HEK293 (cell line): ENCODE data around the gene TRIM3.

Source experiments
- HOXA7 ChIP-seq: sonication (generic); formaldehyde crosslinking; IDR thresholded peaks from 2 replicates; pipeline ENCODE4 v1.8.1; 2022; ENCODE audit warnings: missing genetic modification reagents, borderline replicate concordance
- MZF1 ChIP-seq: fragments of 450-650 bp; formaldehyde crosslinking; IDR thresholded peaks from 2 replicates; pipeline ENCODE4 v1.5.1; 2017; ENCODE audit warnings: missing biosample characterization, missing genetic modification characterization, borderline replicate concordance
- OVOL3 ChIP-seq: fragments of 450-650 bp; formaldehyde crosslinking; IDR thresholded peaks from 2 replicates; pipeline ENCODE4 v1.5.1; 2016; ENCODE audit warnings: missing biosample characterization, missing genetic modification characterization
- ZNF404 ChIP-seq: fragments of 450-650 bp; formaldehyde crosslinking; IDR thresholded peaks from 2 replicates; pipeline ENCODE4 v1.5.1; 2017; ENCODE audit warnings: missing biosample characterization, missing genetic modification characterization
- ZSCAN23 ChIP-seq: fragments of 450-650 bp; formaldehyde crosslinking; IDR thresholded peaks from 2 replicates; pipeline ENCODE4 v1.5.1; 2016; ENCODE audit warnings: missing biosample characterization, missing genetic modification characterization
- TF ChIP-seq, protein P1 (sequence below): fragments of 450-650 bp; formaldehyde crosslinking; IDR thresholded peaks from 2 replicates; pipeline ENCODE4 v1.5.1; 2017; ENCODE audit warnings: missing biosample characterization, missing genetic modification characterization
- TF ChIP-seq, protein P2 (sequence below): fragments of 450-650 bp; formaldehyde crosslinking; IDR thresholded peaks from 2 replicates; pipeline ENCODE4 v1.5.1; 2016; ENCODE audit warnings: missing biosample characterization, missing genetic modification characterization
- TF ChIP-seq, protein P3 (sequence below): fragments of 450-650 bp; formaldehyde crosslinking; IDR thresholded peaks from 2 replicates; pipeline ENCODE4 v1.5.1; 2016; ENCODE audit warnings: missing biosample characterization, missing genetic modification characterization
- TF ChIP-seq, protein P4 (sequence below): fragments of 450-650 bp; formaldehyde crosslinking; IDR thresholded peaks from 2 replicates; pipeline ENCODE4 v1.5.1; 2016; ENCODE audit warnings: missing biosample characterization, missing genetic modification characterization

DNA sequence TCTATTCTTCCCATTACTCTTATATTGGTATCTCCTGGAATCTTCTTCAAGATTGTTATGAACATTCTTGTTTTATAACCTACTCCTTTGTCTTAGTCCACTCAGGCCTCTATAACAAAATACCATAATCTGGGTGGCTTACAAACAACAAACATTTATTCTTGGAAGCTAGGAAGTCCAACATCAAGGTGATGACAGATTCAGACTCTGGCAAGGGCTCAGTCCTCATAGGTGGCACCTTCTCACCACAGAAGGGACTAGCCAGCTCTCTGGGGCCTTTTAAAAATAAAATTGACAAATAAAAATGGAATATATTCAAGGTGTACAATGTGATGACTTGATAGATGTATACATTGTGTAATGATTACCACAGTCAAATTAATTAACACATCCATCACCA, 43.1 kb upstream of the TRIM3 start:
- TF ChIP-seq MZF1, result no peak
- no peak for TF ChIP-seq ZSCAN23 (tag by site-specific recombination)
- TF ChIP-seq, protein P1, sequence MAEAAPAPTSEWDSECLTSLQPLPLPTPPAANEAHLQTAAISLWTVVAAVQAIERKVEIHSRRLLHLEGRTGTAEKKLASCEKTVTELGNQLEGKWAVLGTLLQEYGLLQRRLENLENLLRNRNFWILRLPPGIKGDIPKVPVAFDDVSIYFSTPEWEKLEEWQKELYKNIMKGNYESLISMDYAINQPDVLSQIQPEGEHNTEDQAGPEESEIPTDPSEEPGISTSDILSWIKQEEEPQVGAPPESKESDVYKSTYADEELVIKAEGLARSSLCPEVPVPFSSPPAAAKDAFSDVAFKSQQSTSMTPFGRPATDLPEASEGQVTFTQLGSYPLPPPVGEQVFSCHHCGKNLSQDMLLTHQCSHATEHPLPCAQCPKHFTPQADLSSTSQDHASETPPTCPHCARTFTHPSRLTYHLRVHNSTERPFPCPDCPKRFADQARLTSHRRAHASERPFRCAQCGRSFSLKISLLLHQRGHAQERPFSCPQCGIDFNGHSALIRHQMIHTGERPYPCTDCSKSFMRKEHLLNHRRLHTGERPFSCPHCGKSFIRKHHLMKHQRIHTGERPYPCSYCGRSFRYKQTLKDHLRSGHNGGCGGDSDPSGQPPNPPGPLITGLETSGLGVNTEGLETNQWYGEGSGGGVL (tag by site-specific recombination), result no peak
- TF ChIP-seq, protein P2, sequence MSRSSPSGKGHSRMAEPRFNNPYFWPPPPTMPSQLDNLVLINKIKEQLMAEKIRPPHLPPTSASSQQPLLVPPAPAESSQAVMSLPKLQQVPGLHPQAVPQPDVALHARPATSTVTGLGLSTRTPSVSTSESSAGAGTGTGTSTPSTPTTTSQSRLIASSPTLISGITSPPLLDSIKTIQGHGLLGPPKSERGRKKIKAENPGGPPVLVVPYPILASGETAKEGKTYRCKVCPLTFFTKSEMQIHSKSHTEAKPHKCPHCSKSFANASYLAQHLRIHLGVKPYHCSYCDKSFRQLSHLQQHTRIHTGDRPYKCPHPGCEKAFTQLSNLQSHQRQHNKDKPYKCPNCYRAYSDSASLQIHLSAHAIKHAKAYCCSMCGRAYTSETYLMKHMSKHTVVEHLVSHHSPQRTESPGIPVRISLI (tag by site-specific recombination), result no peak
- TF ChIP-seq, protein P3, sequence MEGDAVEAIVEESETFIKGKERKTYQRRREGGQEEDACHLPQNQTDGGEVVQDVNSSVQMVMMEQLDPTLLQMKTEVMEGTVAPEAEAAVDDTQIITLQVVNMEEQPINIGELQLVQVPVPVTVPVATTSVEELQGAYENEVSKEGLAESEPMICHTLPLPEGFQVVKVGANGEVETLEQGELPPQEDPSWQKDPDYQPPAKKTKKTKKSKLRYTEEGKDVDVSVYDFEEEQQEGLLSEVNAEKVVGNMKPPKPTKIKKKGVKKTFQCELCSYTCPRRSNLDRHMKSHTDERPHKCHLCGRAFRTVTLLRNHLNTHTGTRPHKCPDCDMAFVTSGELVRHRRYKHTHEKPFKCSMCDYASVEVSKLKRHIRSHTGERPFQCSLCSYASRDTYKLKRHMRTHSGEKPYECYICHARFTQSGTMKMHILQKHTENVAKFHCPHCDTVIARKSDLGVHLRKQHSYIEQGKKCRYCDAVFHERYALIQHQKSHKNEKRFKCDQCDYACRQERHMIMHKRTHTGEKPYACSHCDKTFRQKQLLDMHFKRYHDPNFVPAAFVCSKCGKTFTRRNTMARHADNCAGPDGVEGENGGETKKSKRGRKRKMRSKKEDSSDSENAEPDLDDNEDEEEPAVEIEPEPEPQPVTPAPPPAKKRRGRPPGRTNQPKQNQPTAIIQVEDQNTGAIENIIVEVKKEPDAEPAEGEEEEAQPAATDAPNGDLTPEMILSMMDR (tag by site-specific recombination), result no peak
- TF ChIP-seq OVOL3 (tag by site-specific recombination), result no peak
- TF ChIP-seq, protein P4, sequence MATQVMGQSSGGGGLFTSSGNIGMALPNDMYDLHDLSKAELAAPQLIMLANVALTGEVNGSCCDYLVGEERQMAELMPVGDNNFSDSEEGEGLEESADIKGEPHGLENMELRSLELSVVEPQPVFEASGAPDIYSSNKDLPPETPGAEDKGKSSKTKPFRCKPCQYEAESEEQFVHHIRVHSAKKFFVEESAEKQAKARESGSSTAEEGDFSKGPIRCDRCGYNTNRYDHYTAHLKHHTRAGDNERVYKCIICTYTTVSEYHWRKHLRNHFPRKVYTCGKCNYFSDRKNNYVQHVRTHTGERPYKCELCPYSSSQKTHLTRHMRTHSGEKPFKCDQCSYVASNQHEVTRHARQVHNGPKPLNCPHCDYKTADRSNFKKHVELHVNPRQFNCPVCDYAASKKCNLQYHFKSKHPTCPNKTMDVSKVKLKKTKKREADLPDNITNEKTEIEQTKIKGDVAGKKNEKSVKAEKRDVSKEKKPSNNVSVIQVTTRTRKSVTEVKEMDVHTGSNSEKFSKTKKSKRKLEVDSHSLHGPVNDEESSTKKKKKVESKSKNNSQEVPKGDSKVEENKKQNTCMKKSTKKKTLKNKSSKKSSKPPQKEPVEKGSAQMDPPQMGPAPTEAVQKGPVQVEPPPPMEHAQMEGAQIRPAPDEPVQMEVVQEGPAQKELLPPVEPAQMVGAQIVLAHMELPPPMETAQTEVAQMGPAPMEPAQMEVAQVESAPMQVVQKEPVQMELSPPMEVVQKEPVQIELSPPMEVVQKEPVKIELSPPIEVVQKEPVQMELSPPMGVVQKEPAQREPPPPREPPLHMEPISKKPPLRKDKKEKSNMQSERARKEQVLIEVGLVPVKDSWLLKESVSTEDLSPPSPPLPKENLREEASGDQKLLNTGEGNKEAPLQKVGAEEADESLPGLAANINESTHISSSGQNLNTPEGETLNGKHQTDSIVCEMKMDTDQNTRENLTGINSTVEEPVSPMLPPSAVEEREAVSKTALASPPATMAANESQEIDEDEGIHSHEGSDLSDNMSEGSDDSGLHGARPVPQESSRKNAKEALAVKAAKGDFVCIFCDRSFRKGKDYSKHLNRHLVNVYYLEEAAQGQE (tag by site-specific recombination), result no peak
- TF ChIP-seq HOXA7 (CRISPR knock-in tag), result no peak
- no peak for TF ChIP-seq ZNF404
